IMR-90 (cell line): ENCODE data around the gene RDH12. TPM values are rescaled to one million over a fixed set of nuclear protein-coding genes. Genes with fewer than 3 reads are reported as not detected.

Experiments used
- ATAC-seq: fragments of 200-7000 bp; cut with Tn5 transposase; 2 replicates; pipeline ENCODE4 v1.9.1; 2020; ENCODE audit warnings: low read depth, mild to moderate bottlenecking, moderate library complexity
- BruUV-seq: library from RNA; stranded (reverse); fragments of 400-500 nt; replicated peaks from 2 replicates; lab custom pipeline; 2021; lab: Mats Ljungman, UMichigan
- CTCF ChIA-PET: fragments of 300-600 bp; formaldehyde crosslinking; extraction: SDS; loops from one replicate; lab custom pipeline; 2021; ENCODE audit warnings: antibody characterized with exemption; lab: Yijun Ruan, JAX
- POLR2A ChIA-PET: fragments of 300-600 bp; sonication (Branson Sonifier 250); formaldehyde crosslinking; loops from one replicate; lab custom pipeline; 2022; ENCODE audit warnings: antibody characterized with exemption; ENCODE audit not compliant: unreplicated experiment; lab: Charles Lee
- DNase-seq: peaks from one replicate; pipeline ENCODE4 v3.0.0; 2013
- H2AFZ ChIP-seq: replicated peaks from 2 replicates; pipeline ENCODE3; 2013; ENCODE audit warnings: low read length, mild to moderate bottlenecking; ENCODE audit not compliant: poor library complexity
- H2AK5ac ChIP-seq: 2 replicates; pipeline ENCODE4 v1.6.1; 2013; ENCODE audit warnings: low read depth, low read length, inconsistent platforms
- H2AK9ac ChIP-seq: replicated peaks from 2 replicates; pipeline ENCODE3; 2013; ENCODE audit warnings: mild to moderate bottlenecking, low read depth, low read length, moderate library complexity; ENCODE audit not compliant: poor library complexity
- H2BK120ac ChIP-seq: 2 replicates; pipeline ENCODE4 v1.6.1; 2013; ENCODE audit warnings: low read depth, low read length, inconsistent platforms
- H2BK15ac ChIP-seq: 3 replicates; pipeline ENCODE4 v1.6.1; 2013; ENCODE audit warnings: low read depth, low read length, inconsistent platforms
- H2BK20ac ChIP-seq: 2 replicates; pipeline ENCODE4 v1.6.1; 2013; ENCODE audit warnings: low read depth, mild to moderate bottlenecking, inconsistent platforms, low read length, moderate library complexity
- H2BK5ac ChIP-seq: 2 replicates; pipeline ENCODE4 v1.6.1; 2013; ENCODE audit warnings: mild to moderate bottlenecking, low read depth, low read length, inconsistent platforms; ENCODE audit not compliant: poor library complexity, severe bottlenecking
- H3K14ac ChIP-seq: replicated peaks from 2 replicates; pipeline ENCODE4 v1.6.1; 2013; ENCODE audit warnings: low read depth, low read length, inconsistent platforms
- H3K18ac ChIP-seq: 2 replicates; pipeline ENCODE4 v1.6.1; 2013; ENCODE audit warnings: low read depth, low read length, control low read depth
- H3K23ac ChIP-seq: 2 replicates; pipeline ENCODE4 v1.6.1; 2013; ENCODE audit warnings: low read depth, low read length, inconsistent platforms
- H3K27ac ChIP-seq: 2 replicates; pipeline ENCODE4 v1.5.1; 2013; ENCODE audit warnings: mild to moderate bottlenecking, control low read depth, low read length; ENCODE audit not compliant: insufficient read depth
- H3K27me3 ChIP-seq: 2 replicates; pipeline ENCODE4 v1.6.1; 2013; ENCODE audit warnings: low read length; ENCODE audit not compliant: control insufficient read depth, insufficient read depth
- H3K36me3 ChIP-seq: 2 replicates; pipeline ENCODE4 v1.6.1; 2013; ENCODE audit warnings: low read length, mixed read lengths; ENCODE audit not compliant: control insufficient read depth, insufficient read depth
- H3K4ac ChIP-seq: 2 replicates; pipeline ENCODE4 v1.6.1; 2013; ENCODE audit warnings: low read depth, low read length, inconsistent platforms
- H3K4me1 ChIP-seq: 2 replicates; pipeline ENCODE4 v1.6.1; 2013; ENCODE audit warnings: low read length, mixed read lengths; ENCODE audit not compliant: control insufficient read depth, insufficient read depth
- H3K4me2 ChIP-seq: 2 replicates; pipeline ENCODE4 v1.6.1; 2013; ENCODE audit warnings: low read depth, mild to moderate bottlenecking, control low read depth, low read length, moderate library complexity
- H3K4me3 ChIP-seq: 2 replicates; pipeline ENCODE4 v1.5.1; 2013; ENCODE audit warnings: low read depth, mild to moderate bottlenecking, control low read depth, low read length, moderate library complexity; ENCODE audit not compliant: insufficient read depth
- H3K56ac ChIP-seq: 2 replicates; pipeline ENCODE4 v1.6.1; 2013; ENCODE audit warnings: low read length, inconsistent platforms; ENCODE audit not compliant: insufficient read depth; ENCODE audit errors: extremely low read depth
- H3K79me1 ChIP-seq, 2 experiments: 2 replicates each; pipeline ENCODE4 v1.6.1; 2013; ENCODE audit warnings: low read length in 2 of 2, inconsistent platforms in 1 of 2, low read depth in 1 of 2
- H3K9ac ChIP-seq: 2 replicates; pipeline ENCODE4 v1.6.1; 2013; ENCODE audit warnings: low read depth, low read length, control low read depth
- H3K9me1 ChIP-seq: 2 replicates; pipeline ENCODE4 v1.6.1; 2013; ENCODE audit warnings: low read length, inconsistent platforms; ENCODE audit not compliant: insufficient read depth
- H3K9me3 ChIP-seq: 2 replicates; pipeline ENCODE4 v1.6.1; 2013; ENCODE audit warnings: low read length; ENCODE audit not compliant: control insufficient read depth, insufficient read depth
- H4K20me1 ChIP-seq: 2 replicates; pipeline ENCODE4 v1.6.1; 2013; ENCODE audit warnings: low read length, inconsistent platforms; ENCODE audit not compliant: insufficient read depth
- H4K5ac ChIP-seq: 2 replicates; pipeline ENCODE4 v1.6.1; 2013; ENCODE audit warnings: mild to moderate bottlenecking, low read depth, low read length, control low read depth
- H4K8ac ChIP-seq, 2 experiments: 2 replicates each; pipeline ENCODE4 v1.6.1; 2013; ENCODE audit warnings: low read depth in 2 of 2, low read length in 2 of 2, control low read depth in 1 of 2, inconsistent platforms in 1 of 2
- H4K91ac ChIP-seq: 2 replicates; pipeline ENCODE4 v1.6.1; 2013; ENCODE audit warnings: low read depth, low read length, inconsistent platforms; ENCODE audit not compliant: insufficient read depth
- BHLHE40 ChIP-seq: fragments of 150-350 bp; IDR thresholded peaks from 2 replicates; pipeline ENCODE4 v1.6.1; 2016; ENCODE audit warnings: mild to moderate bottlenecking, low read depth, low read length
- CEBPB ChIP-seq: IDR thresholded peaks from 2 replicates; pipeline ENCODE4 v1.6.1; 2012; ENCODE audit warnings: low read depth, low read length, improper control_type of control experiment
- CHD1 ChIP-seq: IDR thresholded peaks from 2 replicates; pipeline ENCODE4 v1.6.1; 2012; ENCODE audit warnings: low read depth, low read length, improper control_type of control experiment
- FOS ChIP-seq: fragments of 150-350 bp; IDR thresholded peaks from 2 replicates; pipeline ENCODE4 v1.6.1; 2016; ENCODE audit warnings: low read depth, low read length
- MAFK ChIP-seq: IDR thresholded peaks from 2 replicates; pipeline ENCODE4 v1.6.1; 2012; ENCODE audit warnings: low read depth, low read length, improper control_type of control experiment
- MAZ ChIP-seq: IDR thresholded peaks from 2 replicates; pipeline ENCODE4 v1.6.1; 2012; ENCODE audit warnings: low read depth, mild to moderate bottlenecking, low read length, improper control_type of control experiment, moderate library complexity, borderline replicate concordance
- MXI1 ChIP-seq: IDR thresholded peaks from 2 replicates; pipeline ENCODE4 v1.6.1; 2012; ENCODE audit warnings: low read depth, mild to moderate bottlenecking, low read length, moderate library complexity, borderline replicate concordance
- NFE2L2 ChIP-seq: fragments of 150-350 bp; IDR thresholded peaks from 2 replicates; pipeline ENCODE4 v1.6.1; 2016; ENCODE audit warnings: low read depth, mild to moderate bottlenecking, low read length
- RAD21 ChIP-seq: IDR thresholded peaks from 2 replicates; pipeline ENCODE4 v1.6.1; 2012; ENCODE audit warnings: low read length, improper control_type of control experiment
- RCOR1 ChIP-seq: IDR thresholded peaks from 2 replicates; pipeline ENCODE4 v1.6.1; 2012; ENCODE audit warnings: mild to moderate bottlenecking, low read length, improper control_type of control experiment; ENCODE audit not compliant: insufficient replicate concordance
- RFX5 ChIP-seq: IDR thresholded peaks from 2 replicates; pipeline ENCODE4 v1.8.0; 2012; ENCODE audit warnings: low read depth, mild to moderate bottlenecking, low read length, moderate library complexity
- WGBS, 2 experiments: methylation state at CpG; one replicate each; pipeline versions ENCODE4 v1.1.5 to v1.1.7; 2013; ENCODE audit warnings: missing lambda C conversion rate in 2 of 2; ENCODE audit not compliant: insufficient read length in 1 of 2; ENCODE audit errors: extremely low coverage in 2 of 2; 5-methylcytosine and 5-hydroxymethylcytosine counted together
- dilution Hi-C: fragments of 300-500 bp; cut with HindIII; formaldehyde crosslinking; loops from one replicate; pipeline ENCODE4 v1.14.3; 2018; ENCODE audit warnings: low sequenced_read_pairs; ENCODE audit not compliant: unreplicated experiment
- in situ Hi-C: fragments of 300-500 bp; cut with MboI; formaldehyde crosslinking; loops from 3 replicates; pipeline ENCODE4 v1.14.3; 2019; ENCODE audit warnings: low sequenced_read_pairs, inconsistent platforms, mixed read lengths
- intact Hi-C: fragments of 100-400 bp; cut with micrococcal nuclease; formaldehyde crosslinking; loops from 2 replicates; pipeline ENCODE4 v1.10.0; 2022
- polyA plus RNA-seq, 3 experiments: library from polyadenylated mRNA; depleted of rRNA; stranded (reverse); fragments of >200 nt; gene quantifications; 2 replicates each; pipeline ENCODE4 v1.2.3, GENCODE V29; 2012; ENCODE audit warnings: low replicate concordance in 1 of 3
- total RNA-seq: library from RNA; depleted of rRNA; stranded (reverse); fragments of >200 nt; gene quantifications from 2 replicates; pipeline ENCODE4 v1.2.3, GENCODE V29; 2012
- TF ChIP-seq, protein P1 (sequence below): fragments of 150-350 bp; IDR thresholded peaks from 2 replicates; pipeline ENCODE4 v1.6.1; 2016; ENCODE audit warnings: low read depth, mild to moderate bottlenecking, low read length, moderate library complexity, borderline replicate concordance

Gene RDH12
- total and polyA plus RNA-seq, 2 of the 4 experiments (the other 2 are of a cell fraction): not detected

DNA sequence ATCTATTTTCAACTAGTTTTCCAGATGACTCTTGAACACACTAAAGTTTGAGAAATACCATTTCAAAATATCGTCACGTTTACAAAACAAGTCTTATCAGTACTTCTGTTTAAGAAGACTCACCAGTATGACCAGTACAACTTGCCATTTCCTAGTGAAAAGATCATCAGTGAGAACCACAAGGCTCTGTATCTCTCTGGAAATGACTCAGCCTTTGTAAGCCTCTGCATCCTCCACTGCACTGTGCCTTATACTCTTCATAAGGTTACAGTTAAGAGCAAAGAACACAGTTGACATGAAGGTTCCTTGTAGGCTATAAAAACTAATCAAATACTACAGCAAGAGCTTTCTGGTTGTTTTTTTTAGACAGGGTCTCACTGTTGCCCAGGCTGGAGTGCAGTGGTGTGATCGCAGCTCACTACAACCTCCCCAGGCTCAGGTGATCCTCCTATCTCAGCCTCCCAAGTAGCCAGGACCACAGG, 21.5 kb upstream of the RDH12 start:
- peak overlapping the region; percentile 72; the same call in 1 of the 2 replicates for H3K4me2 ChIP-seq
- no peak overlapping the region; the same call in 1 of the 2 replicates for H3K14ac ChIP-seq
- no peak overlapping the region for H2AFZ ChIP-seq
- no peak overlapping the region for H3K18ac ChIP-seq
- peaks cover 20% of the 10 kb centered on the region for H3K36me3 ChIP-seq
- no peak overlapping the region for H2AK9ac ChIP-seq
- ATAC-seq: peak; percentile 99
- dilution Hi-C loops: no loop called here
- H2BK5ac ChIP-seq: peak overlapping the region; percentile 76
- no peak overlapping the region for H2BK15ac ChIP-seq
- no TSS peak for BruUV-seq
- no peaks in the 10 kb centered on the region for H3K27me3 ChIP-seq
- H3K79me1 ChIP-seq: peaks cover 33 to 38% of the 10 kb centered on the region in 2 experiments
- no peak overlapping the region; the same call in 1 of the 2 replicates for H3K4ac ChIP-seq
- H3K9ac ChIP-seq: no peak overlapping the region
- H3K4me3 ChIP-seq: no peak overlapping the region
- 0 out of 2 replicates have a peak, but pooled peaks cover 2% of the 10 kb centered on the region for H3K4me1 ChIP-seq
- peak overlapping the region; percentile 68 for H3K27ac ChIP-seq
- H4K20me1 ChIP-seq: peaks cover 4% of the 10 kb centered on the region; the same call in 1 of the 2 replicates
- intact Hi-C loops: no loop called here
- no peak overlapping the region for H3K56ac ChIP-seq
- in situ Hi-C loops: no loop called here
- H3K9me1 ChIP-seq: peaks cover 4% of the 10 kb centered on the region; the same call in 1 of the 2 replicates
- no CpG with 5 or more reads among the region's 3 CpGs for WGBS, 2 experiments
- H2AK5ac ChIP-seq: 0 out of 2 replicates have a peak overlapping the region, but pooled peaks have one; percentile 18
- peak; percentile 98 for DNase-seq
- TF ChIP-seq MXI1 (no peak), RCOR1 (no peak), RAD21 (no peak), CEBPB (peak; percentile 66), NFE2L2 (peak; percentile 63; the same call in 1 of the 2 replicates), FOS (peak; percentile 82), BHLHE40 (peak; percentile 97), MAZ (no peak), CHD1 (no peak), MAFK (peak; percentile 31; the same call in 1 of the 2 replicates), RFX5 (no peak)
- TF ChIP-seq, protein P1, sequence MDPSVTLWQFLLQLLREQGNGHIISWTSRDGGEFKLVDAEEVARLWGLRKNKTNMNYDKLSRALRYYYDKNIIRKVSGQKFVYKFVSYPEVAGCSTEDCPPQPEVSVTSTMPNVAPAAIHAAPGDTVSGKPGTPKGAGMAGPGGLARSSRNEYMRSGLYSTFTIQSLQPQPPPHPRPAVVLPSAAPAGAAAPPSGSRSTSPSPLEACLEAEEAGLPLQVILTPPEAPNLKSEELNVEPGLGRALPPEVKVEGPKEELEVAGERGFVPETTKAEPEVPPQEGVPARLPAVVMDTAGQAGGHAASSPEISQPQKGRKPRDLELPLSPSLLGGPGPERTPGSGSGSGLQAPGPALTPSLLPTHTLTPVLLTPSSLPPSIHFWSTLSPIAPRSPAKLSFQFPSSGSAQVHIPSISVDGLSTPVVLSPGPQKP: no peak
- no peak overlapping the region for H3K23ac ChIP-seq
- no peak overlapping the region for H4K91ac ChIP-seq
- ChIA-PET POLR2A (no interaction called here), CTCF (no interaction called here)
- no peak overlapping the region for H2BK120ac ChIP-seq
- no peak overlapping the region; a peak in 1 of 4 replicates for H4K8ac ChIP-seq
- no peaks in the 10 kb centered on the region for H3K9me3 ChIP-seq
- no peak overlapping the region for H4K5ac ChIP-seq
- peak overlapping the region; percentile 16; the same call in 1 of the 2 replicates for H2BK20ac ChIP-seq
